T-helper 22 cell (primary cell): ENCODE results near the gene DOCK4.

ENCODE experiments used
- DNase-seq: peaks from one replicate; pipeline ENCODE4 v3.0.0-alpha.2; 2020; ENCODE audit warnings: low read depth

DOCK4 gene

DNA sequence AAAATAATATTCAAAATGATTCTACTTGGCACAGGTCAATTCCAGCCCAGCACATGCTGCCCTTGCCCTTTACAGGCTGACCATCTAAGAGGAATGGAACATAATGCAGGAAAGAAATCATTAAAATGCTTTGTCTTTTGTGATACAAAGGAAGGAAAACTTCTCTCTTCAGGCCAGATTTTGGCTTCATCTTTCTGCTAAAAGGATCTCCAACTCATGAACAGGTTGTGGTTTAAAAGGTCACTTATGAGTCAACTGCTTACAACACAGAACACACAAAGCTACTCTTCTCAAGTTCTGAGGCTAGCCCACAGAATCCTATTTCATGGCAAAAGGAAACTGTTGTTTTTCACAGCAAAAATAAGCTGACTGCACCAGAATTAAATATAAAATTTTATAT, 197.1 kb downstream of the DOCK4 start:
- no peak for DNase-seq

DNA sequence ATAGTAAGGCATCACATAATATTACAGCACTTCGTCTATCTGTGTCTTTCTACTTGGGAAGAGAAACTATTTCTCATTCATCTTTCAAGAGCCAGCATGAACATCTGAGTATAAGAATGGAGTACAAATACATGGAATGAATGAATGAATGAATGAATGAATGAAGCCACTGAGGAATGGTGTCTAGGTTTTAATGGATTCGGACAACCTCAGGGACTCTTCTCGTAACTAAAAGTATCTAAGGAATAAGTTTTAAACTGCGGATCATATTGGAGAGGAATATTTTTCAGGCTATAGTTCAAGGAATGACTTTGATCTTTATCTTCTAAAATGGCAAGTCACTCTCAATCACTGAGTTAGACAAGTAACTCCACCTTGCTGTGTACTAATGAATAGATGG, 199.0 kb downstream of the DOCK4 start:
- no peak for DNase-seq

DNA sequence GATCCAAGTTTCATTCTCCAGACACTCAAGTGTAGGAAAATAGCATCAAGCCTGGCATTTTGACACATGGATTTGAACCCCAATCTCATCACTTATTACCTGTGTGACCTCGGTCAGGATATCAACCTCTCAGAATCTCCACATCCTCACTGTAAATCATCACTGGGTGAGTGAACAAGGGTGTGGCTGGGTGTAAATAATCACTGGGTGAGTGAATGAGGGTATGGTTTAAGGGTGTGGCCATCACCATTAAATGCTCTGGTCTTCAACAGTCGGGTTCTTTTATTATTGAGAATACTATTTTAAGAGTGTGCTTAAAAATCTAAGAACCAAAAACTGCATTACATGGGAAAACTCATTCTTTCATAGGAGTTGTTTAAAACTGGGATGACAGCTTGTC, 200.1 kb downstream of the DOCK4 start:
- no peak for DNase-seq

DNA sequence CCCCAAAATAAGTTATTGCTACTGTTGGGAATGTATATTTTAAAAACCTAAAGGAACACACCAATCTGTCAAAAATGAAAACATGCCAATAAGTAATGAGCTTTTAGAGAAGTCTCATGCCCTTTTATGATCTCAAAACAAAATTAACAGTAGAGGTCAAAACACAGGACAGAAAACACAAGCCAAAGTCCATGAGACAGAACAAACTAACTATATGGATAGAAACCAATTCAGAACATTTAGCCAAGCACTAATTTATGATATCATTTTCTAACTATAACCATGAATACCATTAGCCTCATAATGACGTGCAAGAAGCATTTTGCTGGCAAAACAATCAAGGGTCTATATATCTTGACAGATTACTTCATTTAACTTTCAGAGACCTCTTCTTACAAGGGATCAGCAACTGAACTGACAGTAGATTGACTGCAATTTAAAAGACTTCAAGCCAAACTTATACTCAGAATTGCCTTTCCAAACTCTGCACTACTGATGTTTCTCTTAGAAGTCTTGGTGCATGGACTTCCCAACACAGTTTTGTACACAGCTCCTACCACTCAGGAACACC, 200.9 kb downstream of the DOCK4 start:
- DNase-seq, result no peak

DNA sequence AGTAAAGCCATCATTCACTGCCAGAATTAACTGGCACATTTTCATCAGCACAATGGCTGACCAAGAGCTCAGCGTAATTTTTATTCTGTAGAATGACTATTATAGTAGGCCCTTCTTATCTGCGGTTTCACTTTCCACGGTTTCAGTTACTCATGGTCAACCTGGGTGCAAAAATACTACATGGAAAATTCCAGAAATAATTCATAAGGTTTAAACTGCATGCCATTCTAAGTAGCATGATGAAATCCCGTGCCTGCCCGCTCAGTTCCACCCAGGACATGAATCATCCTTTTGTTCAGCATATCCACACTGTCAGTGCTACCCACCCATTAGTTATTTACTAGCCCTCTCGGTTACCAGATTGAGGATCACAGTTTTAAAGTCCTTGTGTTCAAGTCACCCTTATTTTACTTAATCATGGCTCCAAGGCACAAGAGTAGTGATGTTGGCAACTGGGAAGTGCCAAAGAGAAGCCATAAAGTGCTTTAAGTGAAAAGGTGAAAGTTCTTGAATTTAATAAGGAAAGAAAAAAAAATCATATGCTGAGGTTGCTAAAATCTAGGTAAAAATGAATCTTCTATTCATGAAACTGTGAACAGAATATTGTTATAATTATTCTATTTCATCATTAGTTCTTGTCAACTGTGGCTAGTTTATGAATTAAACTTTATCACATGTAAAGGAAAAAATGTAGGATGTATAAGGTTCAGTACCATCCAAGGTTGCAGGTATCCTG, 204.9 kb downstream of the DOCK4 start:
- no peak for DNase-seq

DNA sequence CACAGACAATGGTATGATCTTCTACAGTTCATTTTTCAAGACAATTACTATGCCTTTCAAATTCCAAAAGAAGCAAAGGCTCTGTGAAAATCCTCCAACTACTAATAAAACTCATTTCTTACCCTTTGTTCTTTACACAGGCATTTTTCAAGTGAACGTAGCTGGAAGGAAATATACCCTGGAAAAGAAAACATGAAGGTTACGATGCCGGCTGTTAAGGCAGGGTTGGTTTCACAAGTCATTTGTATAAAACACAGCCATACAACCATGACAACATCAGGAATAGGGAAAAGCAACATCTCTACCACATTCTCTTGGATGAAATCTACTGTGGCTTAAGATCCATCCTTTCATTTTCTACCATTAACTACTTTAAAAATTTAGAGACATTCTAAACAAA, 207.9 kb downstream of the DOCK4 start:
- DNase-seq, result no peak

DNA sequence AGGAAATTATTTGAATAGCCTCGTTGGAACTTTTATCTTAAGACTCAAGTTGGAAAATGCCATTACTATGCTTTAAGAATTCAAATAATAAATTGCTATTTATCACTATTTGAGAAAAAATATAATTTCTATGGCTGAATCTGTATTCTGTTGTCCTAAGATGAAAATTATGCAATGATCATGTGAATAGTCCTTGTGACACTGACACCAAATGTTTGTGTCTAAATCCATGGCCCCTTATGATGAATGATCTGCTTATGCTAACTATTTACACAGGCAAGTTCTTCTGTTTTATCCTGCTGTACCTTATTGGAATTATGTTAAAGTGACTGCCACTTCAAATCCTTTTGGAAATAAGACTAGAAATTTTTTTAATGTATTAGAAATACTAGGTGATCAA, 208.7 kb downstream of the DOCK4 start:
- no peak for DNase-seq

DNA sequence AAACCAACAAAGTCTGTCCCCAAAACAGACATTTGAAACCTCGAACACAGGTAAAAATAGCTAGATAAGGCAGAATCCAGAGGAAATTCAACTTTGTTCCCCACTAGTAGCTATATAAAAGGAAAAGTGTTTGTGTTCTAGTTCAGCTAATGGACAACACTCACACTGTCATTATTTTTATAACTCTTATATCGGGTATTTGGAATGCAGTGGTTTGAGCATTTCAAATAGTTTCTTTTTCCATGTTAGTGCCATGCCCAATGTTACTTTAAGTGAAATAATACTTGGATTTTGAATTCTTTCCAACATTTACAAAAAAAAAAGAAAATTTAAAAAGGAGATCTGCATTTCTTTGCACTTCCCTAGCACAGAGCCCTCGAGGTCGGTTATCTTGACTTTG, 213.6 kb downstream of the DOCK4 start:
- DNase-seq, result no peak

DNA sequence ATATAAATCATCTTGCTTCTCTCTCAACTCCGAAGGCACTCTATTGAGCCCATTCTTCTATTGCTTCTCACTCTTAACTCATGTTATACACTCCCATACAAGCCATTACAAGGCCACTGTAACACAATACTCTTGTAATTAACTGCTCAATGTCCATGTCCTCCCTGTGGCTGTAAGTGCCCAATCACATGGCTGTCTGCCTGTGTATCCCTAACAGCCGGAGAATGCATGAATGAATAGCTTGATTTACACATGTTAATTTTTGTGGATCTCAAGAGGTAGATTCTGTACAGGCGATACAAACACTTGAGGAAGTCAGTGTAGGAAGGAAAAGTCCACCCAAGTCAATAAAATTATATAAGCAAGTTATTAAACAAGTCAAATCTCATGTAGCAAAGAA, 215.6 kb downstream of the DOCK4 start:
- no peak for DNase-seq

DNA sequence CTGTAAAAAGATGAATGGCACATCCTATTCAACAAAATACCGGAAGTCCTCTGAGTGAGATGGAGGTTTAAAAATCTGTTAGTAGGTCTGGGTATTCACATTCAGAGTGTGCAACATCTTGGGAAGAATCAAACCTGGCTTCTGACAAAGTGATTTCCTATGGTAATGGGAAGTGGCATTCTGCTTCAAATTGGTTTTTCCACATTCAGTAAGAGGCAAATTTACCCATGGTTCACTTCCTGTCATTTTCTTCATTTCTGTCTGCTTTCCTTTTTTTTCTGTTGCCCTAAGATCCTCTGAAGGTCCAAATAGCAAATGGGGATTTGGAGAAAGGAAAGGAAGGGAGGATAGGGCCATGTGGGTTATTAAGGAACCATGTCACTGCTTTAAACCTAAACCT, 218.3 kb downstream of the DOCK4 start:
- DNase-seq, result no peak

DNA sequence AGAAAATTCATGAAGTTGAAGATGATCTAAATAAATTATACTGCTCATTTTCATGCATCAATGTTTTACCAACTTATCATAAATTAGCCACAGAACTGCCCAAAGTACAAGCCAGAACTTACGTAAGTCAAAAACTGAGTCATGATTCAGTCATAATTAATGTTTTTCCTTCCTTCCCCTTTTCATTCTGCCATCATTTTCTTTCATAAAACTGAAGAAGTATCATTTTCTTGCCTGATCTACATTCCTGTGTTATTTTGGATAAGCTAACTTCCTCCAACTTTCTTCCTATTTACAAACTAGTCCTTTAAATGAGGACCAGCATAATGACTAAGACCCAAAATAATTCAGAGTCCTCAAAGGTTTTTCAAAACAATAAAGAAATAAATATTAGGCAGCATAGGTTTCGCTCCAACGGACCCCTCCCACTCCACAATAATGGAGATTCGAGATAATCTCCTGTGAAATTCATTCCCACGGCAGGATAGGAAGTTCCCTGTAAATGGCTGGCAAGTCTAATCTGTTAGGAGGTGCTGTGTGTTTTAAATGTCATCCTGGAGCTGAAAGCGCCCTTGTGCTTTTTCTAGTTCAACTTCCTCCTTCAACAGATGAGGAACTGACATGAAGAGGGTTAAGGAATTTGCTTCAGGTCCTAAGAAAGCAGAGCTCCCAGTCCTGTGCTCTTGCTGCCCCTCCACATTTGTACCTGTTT, 218.9 kb downstream of the DOCK4 start:
- no peak for DNase-seq

DNA sequence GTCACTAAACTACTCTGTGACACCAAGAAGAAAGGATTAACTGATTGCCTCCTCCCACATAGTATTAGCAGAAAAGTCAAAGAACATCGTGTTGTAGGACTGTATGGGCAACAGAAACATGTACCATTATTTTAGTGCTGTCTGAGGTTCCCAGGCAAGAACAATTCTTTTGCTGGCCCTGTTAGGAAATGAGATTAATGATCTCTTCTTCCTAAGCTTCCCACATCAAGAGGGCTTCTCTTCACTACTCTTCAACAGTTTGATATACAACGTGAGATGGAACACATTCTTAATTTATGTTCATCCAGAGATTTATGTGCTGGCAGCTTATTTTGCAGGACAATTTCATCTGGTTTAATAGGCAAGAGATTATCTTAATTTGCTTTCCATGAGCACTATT, 219.6 kb downstream of the DOCK4 start:
- DNase-seq, result no peak

DNA sequence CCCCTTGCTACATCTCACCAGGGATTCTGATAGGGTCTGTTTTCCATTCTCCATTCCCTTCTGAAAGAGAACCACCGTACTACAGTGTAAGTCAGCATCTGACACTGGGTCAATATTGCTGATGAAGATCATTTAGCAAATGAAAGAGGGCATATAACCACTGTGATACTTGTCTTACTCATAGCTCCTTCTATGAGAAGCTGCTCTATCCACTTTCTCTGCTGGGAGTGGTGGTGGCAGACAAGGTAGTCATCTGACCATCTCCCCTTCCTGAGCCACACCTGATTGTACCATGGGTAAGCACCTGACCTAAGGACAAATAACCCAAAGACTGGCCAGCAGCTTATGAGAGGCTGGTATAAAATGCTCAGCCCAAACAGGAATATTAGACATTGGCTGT, 220.4 kb downstream of the DOCK4 start:
- DNase-seq, result no peak

DNA sequence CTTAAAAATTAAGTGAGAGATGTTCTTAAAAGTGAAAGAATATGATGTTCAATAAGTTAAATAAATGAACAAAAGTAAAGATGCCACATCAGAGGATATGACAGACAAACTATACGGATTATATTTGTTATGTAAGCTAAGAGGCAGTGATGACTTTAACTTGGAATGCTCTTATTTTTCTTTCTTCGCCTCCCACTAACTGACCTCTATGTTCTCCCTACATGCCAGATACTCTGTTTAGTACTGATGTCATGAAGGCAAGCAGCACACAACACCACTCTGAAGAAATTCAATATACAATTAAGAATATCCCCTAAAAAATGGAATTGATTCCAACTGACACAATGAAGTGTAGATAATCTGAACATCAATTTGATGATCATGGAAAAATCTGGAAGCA, 223.4 kb downstream of the DOCK4 start:
- no peak for DNase-seq

DNA sequence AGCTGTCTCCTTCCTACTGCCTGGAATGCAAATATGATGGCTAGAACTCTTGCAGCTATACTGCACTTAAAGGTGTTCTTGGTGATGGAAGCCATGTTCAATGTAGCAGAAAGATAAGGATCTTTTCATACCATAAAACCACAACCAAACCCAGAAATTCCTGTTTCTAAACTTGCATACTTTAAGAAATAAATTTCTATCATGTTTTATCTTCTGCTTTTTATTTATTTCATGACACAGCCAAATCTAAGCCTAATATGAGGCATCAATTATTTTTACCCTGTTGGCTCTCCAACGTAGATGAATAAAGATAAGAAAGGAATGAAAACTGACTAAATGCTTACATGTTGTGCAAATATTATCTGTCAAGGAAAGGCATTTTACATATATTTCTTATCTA, 224.1 kb downstream of the DOCK4 start:
- no peak for DNase-seq

DNA sequence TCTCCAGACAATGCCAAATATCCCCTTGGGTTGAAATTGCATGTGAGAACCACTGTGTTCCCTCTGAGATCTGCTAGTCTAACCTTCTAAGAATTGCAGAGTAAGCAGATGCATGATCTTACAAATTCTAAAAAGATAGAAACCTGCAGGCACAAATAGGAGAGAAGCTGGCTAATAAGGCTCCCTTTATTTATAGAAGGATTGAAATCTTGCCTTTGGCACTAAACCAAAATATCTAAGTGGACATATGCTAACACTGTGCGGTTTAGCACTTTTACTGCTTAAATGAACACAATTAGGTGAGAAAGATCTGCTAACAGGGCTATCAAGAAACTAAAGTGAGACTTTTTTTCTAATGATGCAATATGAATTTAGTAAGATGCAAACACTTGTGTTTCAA, 225.5 kb downstream of the DOCK4 start:
- DNase-seq, result no peak

DNA sequence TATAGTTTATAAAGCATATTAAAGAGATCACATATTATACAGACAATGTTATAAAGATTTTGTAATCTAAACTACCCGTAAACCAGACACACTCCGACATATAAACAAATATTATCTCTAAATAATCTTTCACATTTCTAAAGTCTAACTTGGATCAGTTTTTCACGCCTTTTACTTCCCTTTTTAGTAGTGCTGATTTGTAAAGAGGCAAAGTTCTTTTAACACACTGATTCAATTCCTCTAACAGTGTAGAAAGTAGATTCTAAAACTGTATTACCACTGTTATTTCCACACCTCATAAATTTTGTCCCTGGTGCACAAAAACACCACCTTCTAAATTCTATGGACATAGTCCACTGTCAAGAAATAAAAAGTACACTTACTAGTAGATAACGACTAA, 230.9 kb downstream of the DOCK4 start:
- no peak for DNase-seq

DNA sequence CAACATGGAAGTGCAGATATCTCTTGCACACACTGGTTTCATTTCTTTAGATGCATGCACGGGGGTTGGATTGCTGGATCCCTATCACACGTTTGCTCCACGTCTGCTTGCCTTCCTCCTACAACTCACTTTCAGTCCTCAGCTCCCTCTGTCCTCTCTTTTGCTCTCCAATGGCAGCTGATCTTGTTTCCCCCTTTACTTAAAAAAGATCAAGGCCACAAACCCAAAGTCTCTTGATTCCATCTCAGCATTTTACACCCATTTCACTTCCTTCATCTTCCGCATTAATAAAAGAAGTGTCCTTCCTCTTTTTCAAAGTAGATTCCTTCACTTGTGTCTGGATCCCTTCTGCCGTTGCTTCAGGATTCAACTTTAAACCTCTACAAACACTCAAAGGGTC, 245.2 kb downstream of the DOCK4 start:
- no peak for DNase-seq

DNA sequence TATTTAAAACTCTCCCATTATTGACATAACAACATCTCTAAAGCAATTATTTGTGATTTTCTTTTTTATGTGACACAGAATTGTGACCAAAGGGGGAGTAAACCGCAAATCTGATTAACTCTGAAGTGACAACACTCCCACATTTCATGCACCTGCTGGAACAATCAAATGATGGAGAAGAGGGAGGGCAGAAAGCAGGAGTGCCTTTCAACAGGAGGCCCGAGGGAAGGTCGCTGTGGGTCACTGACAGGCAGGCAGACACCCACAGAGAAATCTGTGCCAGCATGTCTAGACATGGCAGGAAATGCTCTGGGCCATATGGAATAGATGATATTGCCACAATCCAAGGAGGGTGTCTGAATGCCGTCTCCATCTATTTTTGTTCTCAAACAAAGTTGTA, 247.3 kb downstream of the DOCK4 start:
- no peak for DNase-seq

DNA sequence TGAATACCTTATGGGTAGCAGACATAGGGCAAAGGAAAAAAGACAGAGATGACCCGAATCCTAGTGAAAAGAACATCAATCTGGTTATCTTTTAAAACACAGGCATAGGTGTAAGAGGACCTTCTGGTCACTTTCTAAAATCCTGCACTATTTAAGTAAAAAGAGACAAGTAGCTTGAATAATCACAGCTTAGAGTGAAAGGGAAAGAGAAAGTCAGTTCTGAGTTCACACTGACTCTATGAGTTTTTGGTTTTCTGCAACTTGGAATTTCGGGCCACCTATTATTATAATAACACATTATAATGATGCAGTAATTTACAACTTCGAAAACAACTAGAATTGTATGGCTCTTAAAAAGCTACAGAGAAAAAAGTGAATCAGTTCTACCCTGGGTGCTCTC, 247.8 kb downstream of the DOCK4 start:
- DNase-seq, result no peak

DNA sequence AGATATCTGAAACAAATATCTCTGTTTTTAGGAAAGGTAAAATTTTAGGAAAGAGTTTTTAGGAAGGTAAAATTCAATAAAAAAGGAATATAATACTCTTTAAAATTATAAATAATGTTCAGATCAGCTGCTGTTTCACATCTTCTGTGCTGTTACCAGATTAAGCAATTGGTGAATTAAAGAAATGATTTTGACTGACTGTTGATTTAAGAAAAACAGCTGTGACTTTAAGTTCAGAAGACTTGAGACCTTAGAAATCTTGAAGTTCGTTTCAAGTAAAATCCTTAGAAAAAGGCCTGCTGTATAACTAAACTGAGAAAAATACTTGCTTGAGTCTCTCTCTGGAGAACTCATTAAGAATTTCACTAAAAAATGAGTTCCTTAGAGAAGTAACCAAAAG, 250.6 kb downstream of the DOCK4 start:
- no peak for DNase-seq

DNA sequence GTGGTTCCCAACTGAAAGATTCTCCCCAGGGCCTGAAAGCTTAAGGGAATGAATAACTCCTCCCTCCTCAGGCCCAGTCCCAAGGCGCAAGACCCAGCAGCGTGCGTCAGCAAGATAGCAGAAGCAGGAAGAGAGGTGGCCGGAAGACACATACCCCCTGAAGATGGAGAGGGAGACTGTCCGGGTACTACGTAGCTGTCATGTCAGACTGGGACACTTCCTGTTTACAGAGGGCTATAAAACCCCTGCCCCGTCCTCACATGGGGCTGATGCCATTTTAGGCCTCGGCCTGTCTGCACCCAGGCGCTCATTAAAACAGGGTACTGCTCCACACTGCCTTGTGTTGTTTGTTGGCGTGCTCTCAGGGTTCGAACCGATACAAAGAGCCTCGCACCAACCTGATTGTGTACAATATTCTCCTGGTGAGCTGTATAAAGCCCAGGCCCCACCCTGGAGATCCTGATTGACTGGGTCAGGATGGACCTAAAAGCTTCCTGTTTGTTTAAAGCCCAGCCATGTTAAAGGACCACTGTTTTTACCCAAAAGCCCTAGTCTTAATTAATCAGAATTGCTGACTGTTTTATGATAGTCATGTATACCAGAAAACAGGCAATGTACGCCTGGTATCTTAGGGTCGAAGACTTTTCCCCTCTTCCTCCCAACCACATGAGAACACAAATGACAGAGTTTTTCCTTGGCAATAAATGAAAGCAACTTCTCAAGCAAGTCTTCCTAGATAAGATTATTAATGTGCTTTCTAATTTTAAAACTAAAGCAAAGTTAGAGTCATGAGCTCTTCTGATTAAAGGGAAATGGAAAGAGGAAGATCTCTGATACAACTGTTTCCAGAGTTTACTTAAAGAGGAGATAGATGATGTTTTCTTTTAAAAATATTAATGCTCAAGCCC, 251.5 kb downstream of the DOCK4 start:
- DNase-seq, result no peak

DNA sequence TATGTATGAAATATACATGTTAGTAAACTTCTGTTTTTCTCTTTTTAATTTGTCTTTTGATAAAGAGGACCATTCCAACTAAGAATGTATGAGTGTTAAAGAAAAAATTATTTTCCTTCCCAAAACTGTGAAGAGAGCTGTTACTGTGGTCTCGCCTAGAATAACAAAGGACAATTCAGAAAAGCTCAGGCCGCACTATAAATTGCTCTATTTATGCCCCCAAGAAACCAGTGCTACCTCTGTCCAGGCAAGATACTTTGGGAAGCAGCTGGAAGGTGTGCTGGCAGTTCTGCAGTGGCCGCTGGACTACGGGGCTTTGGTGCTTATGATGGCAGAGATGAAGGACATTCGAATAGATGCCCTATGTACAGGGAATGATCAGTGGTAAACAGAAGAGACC, 252.1 kb downstream of the DOCK4 start:
- no peak for DNase-seq
